HEK293 (cell line): ENCODE measurements around the gene SELENOO.

Experiments used
- CTCF ChIA-PET: fragments of 350-600 bp; formaldehyde crosslinking; extraction: SDS; loops from one replicate; lab custom pipeline; 2021; ENCODE audit warnings: antibody characterized with exemption; lab: Yijun Ruan, JAX
- POLR2A ChIA-PET: fragments of 300-600 bp; formaldehyde crosslinking; extraction: SDS; loops from one replicate; lab custom pipeline; 2020; ENCODE audit warnings: antibody characterized with exemption, inconsistent platforms; lab: Yijun Ruan, JAX
- H3K27ac ChIP-seq: fragments of 200-500 bp; sonication (Bioruptor generic); 2 replicates; pipeline ENCODE4 v1.5.1; 2014; ENCODE audit warnings: low read depth, low read length, control low read depth, inconsistent platforms; ENCODE audit errors: extremely low read depth
- H3K36me3 ChIP-seq, 2 experiments: fragments of 200-500 bp in 1 of 2; sonication (Bioruptor generic) in 1 of 2; 1 replicate in 1 of 2; 2 replicates in 1 of 2; pipeline ENCODE4 v1.5.1; 2014 to 2017; ENCODE audit warnings: inconsistent platforms in 2 of 2, low read length in 2 of 2; ENCODE audit not compliant: control insufficient read depth in 2 of 2, insufficient read depth in 1 of 2
- H3K4me1 ChIP-seq: fragments of 200-500 bp; sonication (Bioruptor generic); 2 replicates; pipeline ENCODE4 v1.5.1; 2014; ENCODE audit warnings: mild to moderate bottlenecking, low read length, inconsistent platforms; ENCODE audit not compliant: control insufficient read depth, insufficient read depth
- H3K4me3 ChIP-seq: 2 replicates; pipeline ENCODE4 v1.5.1; 2011; ENCODE audit warnings: low read depth, mild to moderate bottlenecking, control low read depth, low read length, moderate library complexity
- H3K9me3 ChIP-seq: fragments of 200-500 bp; sonication (Bioruptor generic); 2 replicates; pipeline ENCODE4 v1.5.1; 2014; ENCODE audit warnings: low read depth, low read length, inconsistent platforms; ENCODE audit not compliant: control insufficient read depth, insufficient read depth
- EGR2 ChIP-seq: fragments of 450-650 bp; formaldehyde crosslinking; IDR thresholded peaks from 2 replicates; pipeline ENCODE4 v1.5.1; 2016; ENCODE audit warnings: low read depth, missing biosample characterization, missing genetic modification characterization
- SP3 ChIP-seq: fragments of 450-650 bp; formaldehyde crosslinking; IDR thresholded peaks from 2 replicates; pipeline ENCODE4 v1.5.1; 2016; ENCODE audit warnings: missing biosample characterization, missing genetic modification characterization
- YY1 ChIP-seq: fragments of 450-650 bp; formaldehyde crosslinking; IDR thresholded peaks from 2 replicates; pipeline ENCODE4 v1.5.1; 2018; ENCODE audit warnings: missing biosample characterization, missing genetic modification characterization
- ZFHX2 ChIP-seq: fragments of 450-650 bp; formaldehyde crosslinking; conservative IDR thresholded peaks from 2 replicates; pipeline ENCODE4 v1.5.1; 2016; ENCODE audit warnings: missing biosample characterization, missing genetic modification characterization
- ZIC2 ChIP-seq: fragments of 450-650 bp; formaldehyde crosslinking; IDR thresholded peaks from 2 replicates; pipeline ENCODE4 v1.5.1; 2016; ENCODE audit warnings: missing biosample characterization, missing genetic modification characterization
- ZNF112 ChIP-seq: fragments of 450-650 bp; formaldehyde crosslinking; IDR thresholded peaks from 2 replicates; pipeline ENCODE4 v1.5.0; 2017; ENCODE audit warnings: missing biosample characterization, missing genetic modification characterization
- ZNF169 ChIP-seq: fragments of 450-650 bp; formaldehyde crosslinking; IDR thresholded peaks from 2 replicates; pipeline ENCODE4 v1.5.1; 2016; ENCODE audit warnings: missing biosample characterization, missing genetic modification characterization
- ZNF211 ChIP-seq: fragments of 450-650 bp; formaldehyde crosslinking; IDR thresholded peaks from 2 replicates; pipeline ENCODE4 v1.5.1; 2016; ENCODE audit warnings: low read depth, missing biosample characterization, missing genetic modification characterization
- ZNF354C ChIP-seq: fragments of 450-650 bp; formaldehyde crosslinking; IDR thresholded peaks from 2 replicates; pipeline ENCODE4 v1.5.1; 2016; ENCODE audit warnings: missing biosample characterization, missing genetic modification characterization, low read depth, borderline replicate concordance
- ZNF394 ChIP-seq: fragments of 450-650 bp; formaldehyde crosslinking; IDR thresholded peaks from 2 replicates; pipeline ENCODE4 v1.5.1; 2016; ENCODE audit warnings: missing biosample characterization, missing genetic modification characterization, mild to moderate bottlenecking, moderate library complexity, borderline replicate concordance
- ZNF549 ChIP-seq: fragments of 450-650 bp; IDR thresholded peaks from 2 replicates; pipeline ENCODE4 v1.5.1; 2018; ENCODE audit warnings: missing biosample characterization, missing genetic modification characterization, mild to moderate bottlenecking, inconsistent platforms, moderate library complexity
- ZNF776 ChIP-seq: fragments of 450-650 bp; formaldehyde crosslinking; IDR thresholded peaks from 2 replicates; pipeline ENCODE4 v1.5.0; 2017; ENCODE audit warnings: missing biosample characterization, missing genetic modification characterization, borderline replicate concordance
- ZNF777 ChIP-seq: fragments of 450-650 bp; formaldehyde crosslinking; IDR thresholded peaks from 2 replicates; pipeline ENCODE4 v1.5.1; 2017; ENCODE audit warnings: missing biosample characterization, missing genetic modification characterization, borderline replicate concordance
- TF ChIP-seq, protein P1 (sequence below): fragments of 450-650 bp; formaldehyde crosslinking; IDR thresholded peaks from 2 replicates; pipeline ENCODE4 v1.5.1; 2016; ENCODE audit warnings: missing biosample characterization, missing genetic modification characterization
- TF ChIP-seq, protein P2 (sequence below): fragments of 450-650 bp; formaldehyde crosslinking; optimal IDR thresholded peaks from 2 replicates; pipeline ENCODE3; 2016; ENCODE audit warnings: missing biosample characterization, mild to moderate bottlenecking, missing genetic modification characterization
- TF ChIP-seq, protein P3 (sequence below): sonication (generic); formaldehyde crosslinking; IDR thresholded peaks from 2 replicates; pipeline ENCODE4 v1.8.1; 2022; ENCODE audit warnings: mild to moderate bottlenecking, moderate library complexity, missing genetic modification reagents
- TF ChIP-seq, protein P4 (sequence below): fragments of 450-650 bp; formaldehyde crosslinking; IDR thresholded peaks from 2 replicates; pipeline ENCODE4 v1.5.1; 2016; ENCODE audit warnings: missing biosample characterization, missing genetic modification characterization
- TF ChIP-seq, protein P5 (sequence below): fragments of 450-650 bp; formaldehyde crosslinking; IDR thresholded peaks from 2 replicates; pipeline ENCODE4 v1.5.1; 2016; ENCODE audit warnings: missing biosample characterization, missing genetic modification characterization
- TF ChIP-seq, protein P6 (sequence below): fragments of 450-650 bp; formaldehyde crosslinking; IDR thresholded peaks from 2 replicates; pipeline ENCODE4 v1.5.1; 2016; ENCODE audit warnings: missing biosample characterization, missing genetic modification characterization

SELENOO gene

DNA sequence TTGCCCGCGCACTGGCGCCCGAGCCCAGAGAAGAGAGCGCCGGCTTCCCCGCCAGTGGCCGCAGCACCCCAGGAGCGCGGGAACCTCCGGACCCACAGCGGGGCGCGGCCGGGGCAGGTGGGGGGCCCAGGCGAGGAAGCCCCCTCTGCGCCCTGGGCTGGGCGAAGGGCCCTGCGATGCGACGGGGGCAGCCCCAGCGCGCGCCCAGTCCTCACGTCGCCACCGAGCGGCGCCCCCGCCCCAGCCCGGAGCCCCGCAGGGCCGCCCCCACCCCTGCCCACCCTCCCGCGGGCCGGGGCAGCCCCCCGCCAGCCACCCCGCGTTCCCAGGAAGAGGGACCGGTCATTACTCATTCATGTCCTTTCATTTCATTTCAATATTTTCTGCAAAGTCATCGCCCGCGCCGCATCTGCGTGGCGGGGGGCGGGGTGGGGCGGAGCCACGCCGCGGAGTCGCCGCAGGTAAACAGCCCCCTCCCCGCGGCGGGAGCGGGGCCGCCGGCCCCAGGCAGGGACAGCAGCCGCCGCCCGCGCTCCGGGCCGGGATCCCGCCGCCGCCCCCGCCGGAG lies 31.0 kb upstream of the SELENOO start:
- TF ChIP-seq ZNF394 (tag by site-specific recombination) (no peak), ZIC2 (tag by site-specific recombination) (peak; percentile 58), SP3 (tag by site-specific recombination) (no peak), ZNF549 (tag by site-specific recombination) (no peak), ZNF169 (no peak), ZNF777 (tag by site-specific recombination) (no peak), ZNF211 (tag by site-specific recombination) (no peak)
- TF ChIP-seq, protein P1, sequence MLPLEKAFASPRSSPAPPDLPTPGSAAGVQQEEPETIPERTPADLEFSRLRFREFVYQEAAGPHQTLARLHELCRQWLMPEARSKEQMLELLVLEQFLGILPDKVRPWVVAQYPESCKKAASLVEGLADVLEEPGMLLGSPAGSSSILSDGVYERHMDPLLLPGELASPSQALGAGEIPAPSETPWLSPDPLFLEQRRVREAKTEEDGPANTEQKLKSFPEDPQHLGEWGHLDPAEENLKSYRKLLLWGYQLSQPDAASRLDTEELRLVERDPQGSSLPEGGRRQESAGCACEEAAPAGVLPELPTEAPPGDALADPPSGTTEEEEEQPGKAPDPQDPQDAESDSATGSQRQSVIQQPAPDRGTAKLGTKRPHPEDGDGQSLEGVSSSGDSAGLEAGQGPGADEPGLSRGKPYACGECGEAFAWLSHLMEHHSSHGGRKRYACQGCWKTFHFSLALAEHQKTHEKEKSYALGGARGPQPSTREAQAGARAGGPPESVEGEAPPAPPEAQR (tag by site-specific recombination), result no peak
- TF ChIP-seq, all 188 proteins: peak for 1
- H3K36me3 ChIP-seq, result no peaks in the 10 kb centered on the region
- H3K9me3 ChIP-seq, result no peaks in the 10 kb centered on the region
- ChIA-PET CTCF (no interaction called here), POLR2A (interaction anchor here (0.7 kb wide), 1 partner anchor 21 kb away, joined by 3 read pairs; no protein-coding TSS in a partner anchor)
- H3K27ac ChIP-seq, result no peak overlapping the region
- H3K4me1 ChIP-seq, result no peaks in the 10 kb centered on the region
- peak overlapping the region; percentile 34 for H3K4me3 ChIP-seq

DNA sequence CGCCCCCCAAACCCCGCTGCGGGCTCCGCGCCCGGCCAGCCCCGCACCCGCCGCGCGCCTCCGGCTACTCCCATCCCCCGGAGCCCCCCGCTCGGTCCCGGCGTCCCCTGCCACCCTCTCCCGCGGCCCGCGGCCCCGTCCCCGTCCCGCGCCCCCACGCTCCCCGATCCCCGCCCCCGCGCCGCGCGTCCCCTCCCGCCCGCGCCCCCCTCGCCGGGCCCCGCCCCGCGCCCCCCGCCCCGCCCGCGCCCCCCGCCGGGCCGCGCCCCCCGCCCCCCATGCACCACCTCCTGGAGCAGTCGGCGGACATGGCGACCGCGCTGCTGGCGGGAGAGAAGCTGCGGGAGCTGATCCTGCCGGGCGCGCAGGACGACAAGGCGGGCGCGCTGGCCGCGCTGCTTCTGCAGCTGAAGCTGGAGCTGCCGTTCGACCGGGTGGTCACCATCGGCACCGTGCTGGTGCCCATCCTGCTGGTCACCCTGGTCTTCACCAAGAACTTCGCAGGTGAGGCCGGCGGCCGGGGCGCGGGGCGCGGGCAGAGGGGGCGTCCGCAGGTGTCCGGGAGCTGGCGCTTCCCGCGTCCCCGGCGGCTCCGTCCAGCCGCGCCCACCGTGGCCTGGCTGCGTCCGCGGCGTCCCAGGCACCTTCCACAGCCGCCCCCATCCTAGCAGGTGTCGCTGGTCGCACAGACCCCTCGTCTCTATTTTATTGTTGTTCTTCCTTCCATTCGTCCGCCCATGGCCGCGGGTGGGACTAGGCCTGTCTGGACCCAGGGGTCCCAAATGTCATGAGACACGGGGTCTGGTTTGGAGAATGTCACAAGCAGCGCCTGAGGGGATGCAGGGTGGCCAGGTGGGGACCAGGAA lies 30.1 kb upstream of the SELENOO start, which contains the start of gene PANX2:
Gene PANX2 (plus strand): TSS at position 279 of the 866 bp plus-strand sequence. CDS start 0 bp downstream, at position 279.
- POLR2A ChIA-PET, result interaction anchor here (0.7 kb wide), 1 partner anchor 20 kb away, joined by 3 read pairs; no protein-coding TSS in a partner anchor
- TF ChIP-seq, protein P2, sequence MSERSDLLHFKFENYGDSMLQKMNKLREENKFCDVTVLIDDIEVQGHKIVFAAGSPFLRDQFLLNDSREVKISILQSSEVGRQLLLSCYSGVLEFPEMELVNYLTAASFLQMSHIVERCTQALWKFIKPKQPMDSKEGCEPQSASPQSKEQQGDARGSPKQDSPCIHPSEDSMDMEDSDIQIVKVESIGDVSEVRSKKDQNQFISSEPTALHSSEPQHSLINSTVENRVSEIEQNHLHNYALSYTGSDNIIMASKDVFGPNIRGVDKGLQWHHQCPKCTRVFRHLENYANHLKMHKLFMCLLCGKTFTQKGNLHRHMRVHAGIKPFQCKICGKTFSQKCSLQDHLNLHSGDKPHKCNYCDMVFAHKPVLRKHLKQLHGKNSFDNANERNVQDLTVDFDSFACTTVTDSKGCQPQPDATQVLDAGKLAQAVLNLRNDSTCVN (tag by site-specific recombination), result peak; percentile 42
- peak; percentile 41 for TF ChIP-seq ZIC2 (tag by site-specific recombination)
- TF ChIP-seq, protein P3, sequence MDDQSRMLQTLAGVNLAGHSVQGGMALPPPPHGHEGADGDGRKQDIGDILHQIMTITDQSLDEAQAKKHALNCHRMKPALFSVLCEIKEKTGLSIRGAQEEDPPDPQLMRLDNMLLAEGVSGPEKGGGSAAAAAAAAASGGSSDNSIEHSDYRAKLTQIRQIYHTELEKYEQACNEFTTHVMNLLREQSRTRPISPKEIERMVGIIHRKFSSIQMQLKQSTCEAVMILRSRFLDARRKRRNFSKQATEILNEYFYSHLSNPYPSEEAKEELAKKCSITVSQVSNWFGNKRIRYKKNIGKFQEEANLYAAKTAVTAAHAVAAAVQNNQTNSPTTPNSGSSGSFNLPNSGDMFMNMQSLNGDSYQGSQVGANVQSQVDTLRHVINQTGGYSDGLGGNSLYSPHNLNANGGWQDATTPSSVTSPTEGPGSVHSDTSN (CRISPR knock-in tag), result peak; percentile 38; the same call in 1 of the 2 replicates
- TF ChIP-seq ZNF354C (tag by site-specific recombination), result no peak
- 0 out of 2 replicates have a peak, but pooled peaks have one; percentile 24 for TF ChIP-seq YY1 (tag by site-specific recombination)
- TF ChIP-seq, all 188 proteins: peak for 4
- no peaks in the 10 kb centered on the region for H3K9me3 ChIP-seq
- peak within 1 kb of the TSS; percentile 47 for H3K4me3 ChIP-seq
- no peaks in the 10 kb centered on the region for H3K36me3 ChIP-seq
- H3K4me1 ChIP-seq, result no peaks in the 10 kb centered on the region
- H3K27ac ChIP-seq, result no peak within 1 kb of the TSS
- CTCF ChIA-PET, result no interaction called here

DNA sequence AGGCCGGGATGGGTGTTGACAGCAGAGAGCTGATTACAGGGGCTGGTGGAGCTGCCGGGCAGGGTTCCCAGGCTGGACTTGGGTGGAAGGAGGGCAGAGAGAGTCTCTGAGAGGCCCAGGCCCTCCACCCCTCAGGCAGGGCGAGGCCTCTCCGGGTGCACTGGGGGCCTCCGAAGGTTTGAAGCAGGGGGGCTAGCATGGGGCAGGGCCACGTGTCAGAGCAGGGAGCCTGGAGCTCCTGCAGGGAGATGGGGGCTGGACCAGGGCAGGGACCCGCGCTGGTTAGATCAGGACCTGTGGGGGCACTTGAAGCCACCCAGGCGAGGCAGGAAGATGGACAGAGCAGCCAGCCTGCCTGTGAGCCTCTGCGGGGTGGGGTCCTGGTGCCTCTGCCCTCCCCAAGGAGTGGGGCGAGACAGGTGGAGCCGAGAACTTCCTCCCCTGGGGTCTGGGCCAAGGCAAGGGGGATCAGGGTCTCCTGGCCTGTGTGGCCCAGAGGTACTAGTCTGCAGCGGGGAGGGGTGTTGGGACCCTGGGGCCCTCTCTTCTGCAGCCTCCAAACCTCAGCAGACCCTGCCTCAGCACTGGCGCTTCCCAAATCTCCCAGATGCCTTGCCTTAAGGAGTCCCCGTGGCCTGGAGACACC lies 29.4 kb upstream of the SELENOO start:
- Histone ChIP-seq H3K27ac (no peak overlapping the region), H3K9me3 (no peaks in the 10 kb centered on the region), H3K36me3 (no peaks in the 10 kb centered on the region), H3K4me3 (no peak overlapping the region), H3K4me1 (no peaks in the 10 kb centered on the region)
- ChIA-PET CTCF (no interaction called here), POLR2A (no interaction called here)
- no peak for TF ChIP-seq ZNF776 (tag by site-specific recombination)
- no peak for TF ChIP-seq ZFHX2 (tag by site-specific recombination)
- no peak for TF ChIP-seq EGR2
- TF ChIP-seq, protein P4, sequence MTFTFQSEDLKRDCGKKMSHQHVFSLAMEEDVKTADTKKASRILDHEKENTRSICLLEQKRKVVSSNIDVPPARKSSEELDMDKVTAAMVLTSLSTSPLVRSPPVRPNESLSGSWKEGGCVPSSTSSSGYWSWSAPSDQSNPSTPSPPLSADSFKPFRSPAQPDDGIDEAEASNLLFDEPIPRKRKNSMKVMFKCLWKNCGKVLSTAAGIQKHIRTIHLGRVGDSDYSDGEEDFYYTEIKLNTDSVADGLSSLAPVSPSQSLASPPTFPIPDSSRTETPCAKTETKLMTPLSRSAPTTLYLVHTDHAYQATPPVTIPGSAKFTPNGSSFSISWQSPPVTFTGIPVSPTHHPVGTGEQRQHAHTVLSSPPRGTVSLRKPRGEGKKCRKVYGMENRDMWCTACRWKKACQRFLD (tag by site-specific recombination), result no peak
- TF ChIP-seq, protein P5, sequence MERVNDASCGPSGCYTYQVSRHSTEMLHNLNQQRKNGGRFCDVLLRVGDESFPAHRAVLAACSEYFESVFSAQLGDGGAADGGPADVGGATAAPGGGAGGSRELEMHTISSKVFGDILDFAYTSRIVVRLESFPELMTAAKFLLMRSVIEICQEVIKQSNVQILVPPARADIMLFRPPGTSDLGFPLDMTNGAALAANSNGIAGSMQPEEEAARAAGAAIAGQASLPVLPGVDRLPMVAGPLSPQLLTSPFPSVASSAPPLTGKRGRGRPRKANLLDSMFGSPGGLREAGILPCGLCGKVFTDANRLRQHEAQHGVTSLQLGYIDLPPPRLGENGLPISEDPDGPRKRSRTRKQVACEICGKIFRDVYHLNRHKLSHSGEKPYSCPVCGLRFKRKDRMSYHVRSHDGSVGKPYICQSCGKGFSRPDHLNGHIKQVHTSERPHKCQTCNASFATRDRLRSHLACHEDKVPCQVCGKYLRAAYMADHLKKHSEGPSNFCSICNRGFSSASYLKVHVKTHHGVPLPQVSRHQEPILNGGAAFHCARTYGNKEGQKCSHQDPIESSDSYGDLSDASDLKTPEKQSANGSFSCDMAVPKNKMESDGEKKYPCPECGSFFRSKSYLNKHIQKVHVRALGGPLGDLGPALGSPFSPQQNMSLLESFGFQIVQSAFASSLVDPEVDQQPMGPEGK (tag by site-specific recombination), result 0 out of 2 replicates have a peak, but pooled peaks have one; percentile 48
- TF ChIP-seq, protein P6, sequence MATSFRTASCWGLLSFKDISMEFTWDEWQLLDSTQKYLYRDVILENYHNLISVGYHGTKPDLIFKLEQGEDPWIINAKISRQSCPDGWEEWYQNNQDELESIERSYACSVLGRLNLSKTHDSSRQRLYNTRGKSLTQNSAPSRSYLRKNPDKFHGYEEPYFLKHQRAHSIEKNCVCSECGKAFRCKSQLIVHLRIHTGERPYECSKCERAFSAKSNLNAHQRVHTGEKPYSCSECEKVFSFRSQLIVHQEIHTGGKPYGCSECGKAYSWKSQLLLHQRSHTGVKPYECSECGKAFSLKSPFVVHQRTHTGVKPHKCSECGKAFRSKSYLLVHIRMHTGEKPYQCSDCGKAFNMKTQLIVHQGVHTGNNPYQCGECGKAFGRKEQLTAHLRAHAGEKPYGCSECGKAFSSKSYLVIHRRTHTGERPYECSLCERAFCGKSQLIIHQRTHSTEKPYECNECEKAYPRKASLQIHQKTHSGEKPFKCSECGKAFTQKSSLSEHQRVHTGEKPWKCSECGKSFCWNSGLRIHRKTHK (tag by site-specific recombination), result no peak
- no peak for TF ChIP-seq ZNF112 (tag by site-specific recombination)
